HL-60 (cell line): Measurements from ENCODE around the gene MAP3K19.
"Not testable (repeated sequence)": the region's sequence is repeated elsewhere in the genome, so short reads cannot be mapped to it uniquely, and the experiment has no call there.

Experiments used
- DNase-seq, 2 experiments: peaks; one replicate each; pipeline ENCODE4 v3.0.0-alpha.2; 2010 to 2020; ENCODE audit warnings: low read depth in 1 of 2, low spot score in 1 of 2
- H3K27ac ChIP-seq: fragments of 250-450 bp; sonication (Bioruptor Pico); replicated peaks from 2 replicates; pipeline ENCODE4 v1.5.1; 2020; ENCODE audit warnings: mild to moderate bottlenecking, moderate library complexity
- H3K27me3 ChIP-seq: fragments of 250-450 bp; sonication (Bioruptor Pico); 2 replicates; pipeline ENCODE4 v1.5.1; 2021; ENCODE audit warnings: mild to moderate bottlenecking, moderate library complexity; ENCODE audit not compliant: insufficient read depth, poor library complexity, severe bottlenecking
- H3K4me3 ChIP-seq: replicated peaks from 2 replicates; pipeline ENCODE4 v1.5.1; 2011; ENCODE audit warnings: mild to moderate bottlenecking, control low read depth, low read length; ENCODE audit not compliant: insufficient read depth
- GABPA ChIP-seq: IDR thresholded peaks from 2 replicates; pipeline ENCODE4 v1.6.1; 2012; ENCODE audit warnings: low read depth
- POLR2AphosphoS5 ChIP-seq: IDR thresholded peaks from 2 replicates; pipeline ENCODE4 v1.6.1; 2012; ENCODE audit warnings: low read depth
- SPI1 ChIP-seq: IDR thresholded peaks from 2 replicates; pipeline ENCODE4 v1.6.1; 2012; ENCODE audit warnings: low read depth, mild to moderate bottlenecking, borderline replicate concordance
- TF ChIP-seq, protein P1 (sequence below): IDR thresholded peaks from 2 replicates; pipeline ENCODE4 v1.6.1; 2012; ENCODE audit warnings: low read depth; ENCODE audit not compliant: insufficient replicate concordance
- TF ChIP-seq, protein P2 (sequence below): IDR thresholded peaks from one replicate; pipeline ENCODE4 v1.5.1; 2011; ENCODE audit warnings: low read length, control low read depth, inconsistent platforms; ENCODE audit not compliant: insufficient read depth

The MAP3K19 gene

DNA sequence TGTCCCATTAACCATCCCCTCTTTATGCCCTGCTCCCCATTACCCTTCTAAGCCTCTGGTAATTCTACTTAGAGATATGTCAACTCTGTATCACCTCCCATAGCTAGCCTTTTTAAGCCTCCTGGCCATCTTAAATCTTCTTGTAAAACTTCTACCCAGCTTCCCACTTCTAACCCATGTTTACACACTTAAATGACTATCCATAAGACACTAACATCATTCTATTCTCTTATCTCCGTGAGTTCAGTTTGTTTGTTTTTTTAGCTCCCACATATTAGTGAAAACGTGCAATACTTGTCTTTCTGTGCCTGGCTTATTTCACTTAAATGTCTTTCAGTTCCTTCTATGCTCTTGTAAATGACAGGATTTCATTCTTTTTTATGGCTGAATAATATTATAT is 47.3 kb upstream of the MAP3K19 start:
- no peak overlapping the region for H3K4me3 ChIP-seq
- no peak for DNase-seq
- no peaks in the 10 kb centered on the region for H3K27me3 ChIP-seq
- H3K27ac ChIP-seq: no peak overlapping the region
- TF ChIP-seq, protein P1, sequence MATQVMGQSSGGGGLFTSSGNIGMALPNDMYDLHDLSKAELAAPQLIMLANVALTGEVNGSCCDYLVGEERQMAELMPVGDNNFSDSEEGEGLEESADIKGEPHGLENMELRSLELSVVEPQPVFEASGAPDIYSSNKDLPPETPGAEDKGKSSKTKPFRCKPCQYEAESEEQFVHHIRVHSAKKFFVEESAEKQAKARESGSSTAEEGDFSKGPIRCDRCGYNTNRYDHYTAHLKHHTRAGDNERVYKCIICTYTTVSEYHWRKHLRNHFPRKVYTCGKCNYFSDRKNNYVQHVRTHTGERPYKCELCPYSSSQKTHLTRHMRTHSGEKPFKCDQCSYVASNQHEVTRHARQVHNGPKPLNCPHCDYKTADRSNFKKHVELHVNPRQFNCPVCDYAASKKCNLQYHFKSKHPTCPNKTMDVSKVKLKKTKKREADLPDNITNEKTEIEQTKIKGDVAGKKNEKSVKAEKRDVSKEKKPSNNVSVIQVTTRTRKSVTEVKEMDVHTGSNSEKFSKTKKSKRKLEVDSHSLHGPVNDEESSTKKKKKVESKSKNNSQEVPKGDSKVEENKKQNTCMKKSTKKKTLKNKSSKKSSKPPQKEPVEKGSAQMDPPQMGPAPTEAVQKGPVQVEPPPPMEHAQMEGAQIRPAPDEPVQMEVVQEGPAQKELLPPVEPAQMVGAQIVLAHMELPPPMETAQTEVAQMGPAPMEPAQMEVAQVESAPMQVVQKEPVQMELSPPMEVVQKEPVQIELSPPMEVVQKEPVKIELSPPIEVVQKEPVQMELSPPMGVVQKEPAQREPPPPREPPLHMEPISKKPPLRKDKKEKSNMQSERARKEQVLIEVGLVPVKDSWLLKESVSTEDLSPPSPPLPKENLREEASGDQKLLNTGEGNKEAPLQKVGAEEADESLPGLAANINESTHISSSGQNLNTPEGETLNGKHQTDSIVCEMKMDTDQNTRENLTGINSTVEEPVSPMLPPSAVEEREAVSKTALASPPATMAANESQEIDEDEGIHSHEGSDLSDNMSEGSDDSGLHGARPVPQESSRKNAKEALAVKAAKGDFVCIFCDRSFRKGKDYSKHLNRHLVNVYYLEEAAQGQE: no peak
- TF ChIP-seq GABPA (no peak), POLR2AphosphoS5 (no peak)
- TF ChIP-seq, protein P2, sequence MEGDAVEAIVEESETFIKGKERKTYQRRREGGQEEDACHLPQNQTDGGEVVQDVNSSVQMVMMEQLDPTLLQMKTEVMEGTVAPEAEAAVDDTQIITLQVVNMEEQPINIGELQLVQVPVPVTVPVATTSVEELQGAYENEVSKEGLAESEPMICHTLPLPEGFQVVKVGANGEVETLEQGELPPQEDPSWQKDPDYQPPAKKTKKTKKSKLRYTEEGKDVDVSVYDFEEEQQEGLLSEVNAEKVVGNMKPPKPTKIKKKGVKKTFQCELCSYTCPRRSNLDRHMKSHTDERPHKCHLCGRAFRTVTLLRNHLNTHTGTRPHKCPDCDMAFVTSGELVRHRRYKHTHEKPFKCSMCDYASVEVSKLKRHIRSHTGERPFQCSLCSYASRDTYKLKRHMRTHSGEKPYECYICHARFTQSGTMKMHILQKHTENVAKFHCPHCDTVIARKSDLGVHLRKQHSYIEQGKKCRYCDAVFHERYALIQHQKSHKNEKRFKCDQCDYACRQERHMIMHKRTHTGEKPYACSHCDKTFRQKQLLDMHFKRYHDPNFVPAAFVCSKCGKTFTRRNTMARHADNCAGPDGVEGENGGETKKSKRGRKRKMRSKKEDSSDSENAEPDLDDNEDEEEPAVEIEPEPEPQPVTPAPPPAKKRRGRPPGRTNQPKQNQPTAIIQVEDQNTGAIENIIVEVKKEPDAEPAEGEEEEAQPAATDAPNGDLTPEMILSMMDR: no peak

DNA sequence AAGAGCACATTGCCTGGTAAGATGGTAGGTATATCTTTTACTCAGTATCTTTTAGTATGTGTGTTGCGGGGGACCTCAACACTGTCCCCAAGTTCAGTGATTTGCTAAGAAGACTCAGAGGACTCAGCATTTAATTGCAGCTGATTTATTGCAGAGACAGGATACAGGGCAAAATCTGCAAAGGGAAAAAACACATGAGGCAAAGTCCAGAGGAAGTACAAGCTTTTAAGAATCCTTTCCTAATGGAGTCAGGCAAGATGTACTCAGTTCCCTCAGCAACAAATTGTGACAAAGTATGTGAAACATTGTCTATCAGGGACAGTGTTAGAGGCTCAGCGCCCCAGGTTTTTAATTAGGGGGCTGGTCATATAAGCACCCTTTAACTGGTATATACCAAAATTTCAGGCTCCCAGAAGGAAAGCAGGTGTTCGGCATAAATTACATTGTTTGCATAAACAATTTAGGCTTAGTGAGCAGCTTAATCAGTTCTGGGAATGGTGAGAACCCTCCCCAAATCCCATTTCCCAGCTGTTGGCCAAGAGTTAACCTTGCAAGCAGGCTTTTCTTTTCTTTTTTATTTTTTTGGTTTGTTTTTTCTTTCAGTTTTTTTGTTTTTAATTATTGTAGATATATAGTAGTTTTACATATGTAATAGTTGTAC is 46.6 kb upstream of the MAP3K19 start:
- Histone ChIP-seq H3K27me3 (no peaks in the 10 kb centered on the region), H3K4me3 (no peak overlapping the region), H3K27ac (no peak overlapping the region)
- no peak for TF ChIP-seq GABPA
- TF ChIP-seq, protein P2: no peak
- no peak for TF ChIP-seq POLR2AphosphoS5
- TF ChIP-seq SPI1: no peak
- TF ChIP-seq, protein P1: no peak
- no peak for DNase-seq

DNA sequence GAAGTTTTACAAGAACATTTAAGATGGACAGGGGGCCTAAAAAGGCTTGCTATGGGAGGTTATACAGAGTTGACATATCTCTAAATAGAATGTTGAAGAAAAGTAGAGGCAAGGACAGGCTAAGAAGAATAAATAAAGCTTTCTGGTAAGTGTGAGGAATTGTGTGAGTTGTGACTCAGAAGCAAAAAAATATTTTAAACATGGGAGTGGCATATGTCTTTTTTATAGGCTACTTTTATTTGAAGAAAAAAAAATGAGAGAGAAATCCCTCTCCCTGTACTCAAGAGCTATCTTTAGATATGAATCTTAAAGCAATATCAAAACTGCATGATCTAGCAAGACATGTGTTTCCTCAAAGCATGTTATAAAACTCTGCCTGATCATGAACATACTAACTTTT is 45.9 kb upstream of the MAP3K19 start:
- H3K27ac ChIP-seq: no peak overlapping the region
- H3K27me3 ChIP-seq: no peaks in the 10 kb centered on the region
- no peak for TF ChIP-seq GABPA
- TF ChIP-seq, protein P1: no peak
- TF ChIP-seq POLR2AphosphoS5: no peak
- H3K4me3 ChIP-seq: no peak overlapping the region
- no peak for DNase-seq

DNA sequence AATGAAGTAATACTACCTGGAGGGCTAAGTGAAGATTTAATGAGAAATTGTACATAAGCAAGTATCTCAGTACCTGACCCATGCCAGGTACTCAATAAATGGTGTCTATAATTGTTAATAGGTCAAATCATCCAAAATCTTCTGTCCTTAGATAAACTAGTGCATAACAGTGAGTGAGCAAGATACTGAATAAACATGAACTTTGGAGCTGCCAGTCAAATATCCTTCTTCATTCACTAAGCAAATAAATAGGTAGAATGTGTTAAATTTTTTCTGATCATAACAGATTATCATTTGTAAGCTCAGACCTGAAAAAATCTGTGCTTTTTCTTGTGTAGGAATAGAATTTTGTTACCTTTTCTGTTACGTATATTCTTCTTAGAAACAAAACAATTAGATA is 44.4 kb upstream of the MAP3K19 start:
- no peaks in the 10 kb centered on the region for H3K27me3 ChIP-seq
- TF ChIP-seq POLR2AphosphoS5 (no peak), SPI1 (no peak), GABPA (no peak)
- TF ChIP-seq, protein P1: no peak
- DNase-seq: no peak
- no peak overlapping the region for H3K27ac ChIP-seq
- no peak overlapping the region for H3K4me3 ChIP-seq

DNA sequence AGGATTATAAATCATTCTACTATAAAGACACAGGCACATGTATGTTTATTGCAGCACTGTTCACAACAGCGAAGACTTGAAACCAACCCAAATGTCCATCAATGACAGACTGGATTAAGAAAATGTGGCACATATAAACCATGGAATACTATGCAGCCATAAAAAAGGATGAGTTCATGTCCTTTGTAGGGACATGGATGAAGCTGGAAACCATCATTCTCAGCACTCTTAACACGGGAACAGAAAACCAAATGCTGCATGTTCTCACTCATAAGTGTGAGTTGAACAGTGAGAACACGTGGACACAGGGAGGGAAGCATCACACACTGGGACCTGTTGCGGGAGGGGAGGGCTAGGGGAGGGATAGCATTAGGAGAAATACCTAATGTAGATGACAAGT is 42.4 kb upstream of the MAP3K19 start:
- not testable (repeated sequence) for H3K4me3 ChIP-seq, H3K27ac ChIP-seq, DNase-seq

More for the DNA sequence above, 42.4 kb upstream of the MAP3K19 start:
- H3K27me3 ChIP-seq: not testable (repeated sequence)
